Fibroblast of lung (primary cell): Measurements from ENCODE around the gene ZDHHC5.

ENCODE experiments used
- CTCF ChIP-seq, 2 donors: IDR thresholded peaks in 1 of 2; conservative IDR thresholded peaks in 1 of 2; 1 replicate in 1 of 2; 2 replicates in 1 of 2; pipeline ENCODE4 v1.5.1; 2011 to 2012; ENCODE audit warnings: low read length in 2 of 2, control low read depth in 1 of 2, inconsistent platforms in 1 of 2, low read depth in 1 of 2, mild to moderate bottlenecking in 1 of 2
- EZH2 ChIP-seq: IDR thresholded peaks from 2 replicates; pipeline ENCODE4 v1.5.1; 2012; ENCODE audit warnings: low read length, control low read depth, mild to moderate bottlenecking; ENCODE audit errors: missing control alignments

DNA sequence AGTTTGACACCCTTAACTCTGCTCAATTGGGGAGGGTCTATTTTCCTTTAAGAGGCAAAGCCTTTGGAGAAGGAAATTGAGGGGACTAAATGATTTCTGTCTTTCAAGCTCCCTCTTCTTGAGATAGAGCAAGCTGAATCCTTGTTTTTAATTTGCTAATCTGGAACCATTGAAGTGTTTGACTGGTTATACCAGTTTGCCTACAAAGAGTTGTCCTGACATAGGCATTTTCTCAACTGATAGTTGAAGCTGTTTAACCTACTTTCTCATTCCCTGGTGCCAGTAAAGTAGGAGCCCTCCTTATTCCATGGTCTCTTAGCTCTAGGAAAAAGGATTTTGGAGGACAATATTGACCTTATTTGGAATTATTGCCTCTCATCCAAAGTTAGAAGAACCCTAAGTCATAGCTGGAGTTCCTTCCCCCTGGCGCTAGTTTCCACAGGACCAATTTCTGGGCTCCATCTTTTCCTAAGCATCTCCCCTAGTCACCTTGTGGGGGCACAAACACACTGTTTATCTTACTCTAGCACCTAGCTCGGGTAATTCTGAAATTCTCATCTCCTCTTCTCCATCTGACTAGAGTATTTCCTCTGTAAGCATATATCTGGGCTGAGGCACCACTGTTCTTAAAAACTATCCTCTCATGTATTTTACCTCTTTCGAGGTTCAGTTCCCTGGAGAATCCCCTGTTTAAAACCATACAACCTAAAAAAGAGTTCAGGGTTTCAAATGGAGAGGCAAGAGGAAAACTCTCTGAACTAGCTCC is 7.4 kb downstream of the ZDHHC5 start:
- TF ChIP-seq CTCF (conservative IDR thresholded peaks at IDR 0.05 in 1 of 2, IDR thresholded peaks at IDR 0.05 in 1 of 2; ENCODE audit: low read depth in 1 of 2, low read length in 2 of 2) (no peak), EZH2 (no peak)
